GM12874 (cell line): Measurements from ENCODE around the gene TRIP6.

ENCODE experiments used
- TF ChIP-seq, protein P1 (sequence below): IDR thresholded peaks from 2 replicates; pipeline ENCODE4 v1.5.1; 2011; ENCODE audit warnings: low read depth, mild to moderate bottlenecking, control low read depth, low read length, moderate library complexity; ENCODE audit not compliant: insufficient read depth

TRIP6 gene

DNA sequence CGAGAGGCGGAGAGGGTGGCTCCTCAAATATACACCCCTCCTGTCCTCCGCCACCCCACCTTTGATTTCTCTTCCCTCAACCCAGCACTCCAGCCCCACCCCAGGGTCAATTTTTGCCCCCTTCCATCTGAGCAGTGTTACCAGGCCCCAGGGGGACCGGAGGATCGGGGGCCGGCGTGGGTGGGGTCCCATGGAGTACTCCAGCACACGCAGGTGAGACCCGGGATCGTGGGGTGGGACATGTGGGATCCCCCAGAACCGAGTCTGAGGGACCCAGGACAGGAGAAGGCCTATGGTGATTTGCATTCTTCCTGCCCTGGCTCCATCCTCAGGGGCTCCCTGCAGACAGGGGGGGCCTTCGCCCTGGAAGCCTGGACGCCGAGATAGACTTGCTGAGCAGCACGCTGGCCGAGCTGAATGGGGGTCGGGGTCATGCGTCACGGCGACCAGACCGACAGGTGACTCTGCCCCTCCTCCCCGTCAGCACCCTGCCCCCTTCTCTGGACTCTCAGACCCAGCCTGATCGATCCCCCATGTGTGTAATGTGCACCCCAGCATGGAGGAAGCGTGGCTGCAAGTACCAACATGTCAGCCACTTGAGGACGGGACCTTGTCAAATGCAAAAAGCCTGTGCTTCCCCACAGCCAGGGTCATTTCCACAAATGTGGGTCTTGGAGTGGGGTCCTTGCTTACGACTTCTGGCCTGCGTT, 744 bp downstream of the TRIP6 start:
- TF ChIP-seq, protein P1, sequence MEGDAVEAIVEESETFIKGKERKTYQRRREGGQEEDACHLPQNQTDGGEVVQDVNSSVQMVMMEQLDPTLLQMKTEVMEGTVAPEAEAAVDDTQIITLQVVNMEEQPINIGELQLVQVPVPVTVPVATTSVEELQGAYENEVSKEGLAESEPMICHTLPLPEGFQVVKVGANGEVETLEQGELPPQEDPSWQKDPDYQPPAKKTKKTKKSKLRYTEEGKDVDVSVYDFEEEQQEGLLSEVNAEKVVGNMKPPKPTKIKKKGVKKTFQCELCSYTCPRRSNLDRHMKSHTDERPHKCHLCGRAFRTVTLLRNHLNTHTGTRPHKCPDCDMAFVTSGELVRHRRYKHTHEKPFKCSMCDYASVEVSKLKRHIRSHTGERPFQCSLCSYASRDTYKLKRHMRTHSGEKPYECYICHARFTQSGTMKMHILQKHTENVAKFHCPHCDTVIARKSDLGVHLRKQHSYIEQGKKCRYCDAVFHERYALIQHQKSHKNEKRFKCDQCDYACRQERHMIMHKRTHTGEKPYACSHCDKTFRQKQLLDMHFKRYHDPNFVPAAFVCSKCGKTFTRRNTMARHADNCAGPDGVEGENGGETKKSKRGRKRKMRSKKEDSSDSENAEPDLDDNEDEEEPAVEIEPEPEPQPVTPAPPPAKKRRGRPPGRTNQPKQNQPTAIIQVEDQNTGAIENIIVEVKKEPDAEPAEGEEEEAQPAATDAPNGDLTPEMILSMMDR, result no peak

DNA sequence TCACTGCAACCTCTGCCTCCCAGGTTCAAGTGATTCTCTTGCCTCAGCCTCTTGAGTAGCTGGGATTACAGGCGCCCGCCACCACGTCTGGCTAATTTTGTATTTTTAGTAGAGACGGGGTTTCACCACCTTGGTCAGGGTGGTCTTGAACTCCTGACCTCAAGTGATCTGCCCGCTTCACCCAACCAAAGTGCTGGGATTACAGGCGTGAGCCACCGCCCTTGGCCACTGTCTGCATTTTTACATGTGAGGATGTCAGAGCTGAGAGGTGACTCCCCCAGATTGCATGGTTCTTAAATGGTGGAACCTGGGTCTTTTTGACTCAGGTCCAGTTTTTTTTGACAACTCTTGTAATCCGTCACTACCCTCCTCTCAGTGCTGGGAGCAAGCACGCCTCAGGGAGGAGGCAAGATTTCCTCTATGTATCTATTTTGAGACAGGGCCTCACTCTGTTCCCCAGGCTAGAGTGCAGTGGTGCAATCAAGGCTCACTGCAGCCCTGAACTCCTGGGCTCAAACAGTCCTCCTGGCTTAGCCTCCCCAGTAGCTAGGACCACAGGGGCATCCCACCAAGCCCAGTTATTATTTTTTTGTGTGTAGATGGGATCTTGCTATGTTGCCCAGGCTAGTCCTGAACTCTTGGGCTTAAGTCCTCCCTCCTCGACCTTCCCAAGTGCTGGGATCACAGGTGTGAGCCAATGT, 6.6 kb downstream of the TRIP6 start:
- TF ChIP-seq, protein P1, result no peak

DNA sequence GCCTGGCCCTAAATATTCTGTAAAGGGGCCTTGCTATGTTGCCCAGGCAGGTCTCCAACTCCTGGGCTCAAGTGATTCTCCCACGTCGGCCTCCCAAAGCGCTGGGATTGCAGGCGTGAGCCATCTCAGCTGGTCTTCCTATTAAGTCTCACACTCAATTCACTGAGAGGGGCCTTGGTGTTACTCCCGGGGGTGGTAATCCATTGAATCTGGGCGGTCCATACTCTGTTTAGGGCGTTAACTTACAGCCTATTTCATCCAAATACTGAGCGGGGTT, 7.1 kb downstream of the TRIP6 start:
- TF ChIP-seq, protein P1, result no peak

DNA sequence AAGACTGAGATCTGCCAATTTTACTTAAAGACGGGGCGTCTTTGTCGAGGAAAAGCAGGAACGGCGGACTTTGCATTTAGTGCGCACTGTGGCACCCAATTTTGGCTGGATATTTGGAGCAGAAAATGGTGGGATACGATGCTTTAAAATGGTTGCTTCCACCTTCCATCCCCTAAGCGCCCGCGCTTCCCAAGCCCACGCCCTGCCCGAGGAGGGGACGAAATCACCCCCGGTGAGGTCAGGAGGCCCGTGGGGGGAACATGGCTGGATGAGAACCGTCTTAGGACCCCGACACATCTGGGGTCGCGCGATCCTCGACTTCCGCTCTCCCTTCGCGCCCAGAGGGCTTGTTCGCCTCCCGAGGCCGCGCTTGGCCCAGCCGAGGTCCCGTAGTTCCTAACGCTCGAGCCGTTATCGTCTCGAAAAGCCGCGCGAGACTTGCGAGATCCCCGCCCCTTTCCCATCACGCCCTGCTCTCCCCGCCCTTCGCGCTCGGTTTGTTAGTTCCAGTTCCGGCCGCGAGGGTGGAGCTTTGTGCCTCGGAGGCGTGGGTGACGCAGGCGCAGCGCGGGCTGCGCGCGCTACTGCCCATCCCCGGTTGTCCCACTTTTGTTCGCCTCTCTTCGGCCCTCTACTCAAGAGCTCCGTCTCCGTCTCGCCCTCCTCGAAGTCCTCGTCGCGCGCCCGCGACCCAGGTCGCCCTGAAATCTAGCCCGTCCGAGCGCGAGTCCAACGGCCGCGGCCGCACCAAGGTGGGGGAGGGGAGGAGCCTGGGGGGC, 7.6 kb downstream of the TRIP6 start, which contains the start of gene SRRT:
SRRT (plus strand) TSS at position 527 of the 779 bp plus-strand sequence. CDS start 488 bp downstream, outside the sequence.
- TF ChIP-seq, protein P1, result no peak

DNA sequence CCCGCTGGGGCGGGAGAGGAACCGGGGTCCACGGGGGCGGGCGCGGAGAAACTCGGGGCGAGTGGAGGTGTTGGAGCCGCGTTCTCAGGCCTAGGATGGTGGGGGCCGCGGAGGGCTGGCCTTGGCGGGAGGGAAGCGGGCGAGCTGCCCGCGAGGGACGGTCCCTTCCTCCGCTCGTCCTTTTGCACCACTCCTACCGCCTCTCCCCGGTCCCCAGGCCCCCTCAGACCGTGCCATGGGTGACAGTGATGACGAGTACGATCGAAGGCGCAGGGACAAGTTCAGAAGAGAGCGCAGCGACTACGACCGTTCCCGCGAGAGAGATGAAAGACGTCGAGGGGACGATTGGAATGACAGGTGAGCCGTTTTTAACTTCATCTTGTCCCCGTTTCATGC, 8.2 kb downstream of the TRIP6 start:
- TF ChIP-seq, protein P1, result no peak

DNA sequence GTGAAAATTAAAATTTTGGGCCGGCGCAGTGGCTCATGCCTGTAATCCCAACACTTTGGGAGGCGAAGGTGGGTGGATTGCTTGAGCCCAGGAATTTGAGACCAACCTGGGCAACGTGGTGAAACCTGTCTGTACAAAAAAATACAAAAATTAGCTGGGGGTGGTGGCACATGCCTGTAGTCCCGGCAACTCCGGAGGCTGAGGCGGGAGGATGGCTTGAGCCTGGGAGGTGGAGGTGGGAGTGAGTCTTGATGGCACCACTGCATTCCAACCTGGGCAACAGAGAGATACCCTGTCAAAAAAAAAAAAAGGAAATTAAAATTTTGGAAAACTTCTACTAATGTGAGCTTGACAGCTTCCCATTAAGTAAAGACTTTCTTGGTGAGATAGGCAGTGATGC, 10.8 kb downstream of the TRIP6 start:
- TF ChIP-seq, protein P1, result no peak

DNA sequence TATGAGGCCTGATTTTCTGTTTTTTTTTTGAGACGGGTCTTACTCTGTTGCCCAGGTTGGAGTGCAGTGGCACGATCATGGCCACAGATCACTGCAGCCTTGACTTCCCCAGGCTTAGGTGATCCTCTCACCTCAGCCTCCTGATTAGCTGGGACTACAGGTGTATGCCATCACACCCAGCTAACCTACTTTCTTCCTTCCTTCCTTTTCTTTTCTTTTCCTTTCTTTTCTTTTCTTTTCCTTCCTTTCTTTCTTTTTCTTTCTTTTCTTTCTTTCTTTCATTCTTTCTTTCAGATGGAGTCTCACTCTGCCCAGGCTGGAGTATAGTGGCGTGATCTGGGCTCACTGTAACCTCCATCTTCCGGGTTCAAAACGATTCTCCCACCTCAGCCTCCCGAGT, 11.5 kb downstream of the TRIP6 start:
- TF ChIP-seq, protein P1, result no peak
